NCI-H2227 (cell line): ENCODE data around the gene USP34.
"Not testable (repeated sequence)": the region's sequence is repeated elsewhere in the genome, so short reads cannot be mapped to it uniquely, and the experiment has no call there.

ENCODE experiments used
- DNase-seq: peaks from one replicate; lab custom pipeline; 2025; ENCODE audit not compliant: unreplicated experiment; lab: John Stamatoyannopoulos, UW

USP34 gene

GRCh38 chr2:61470965-61471904 lies at the start of gene USP34:
USP34 (minus strand) TSS chr2:61471087; CDS start chr2:61470692, 395 bp downstream.
- DNase-seq = peak; percentile 99

- no peak for DNase-seq
These were observed 49.4 kb upstream of the USP34 start for GRCh38 chr2:61520261-61520660.

- no peak for DNase-seq
These were observed 42.0 kb upstream of the USP34 start for GRCh38 chr2:61512768-61513398.

- no peak for DNase-seq
These were observed 40.1 kb upstream of the USP34 start for GRCh38 chr2:61510674-61511671.

- DNase-seq = no peak
These were observed 34.1 kb upstream of the USP34 start for GRCh38 chr2:61504949-61505348.

- DNase-seq = no peak
These were observed 28.2 kb upstream of the USP34 start for GRCh38 chr2:61499060-61499459.

GRCh38 chr2:61493523-61493942 lies 22.6 kb upstream of the USP34 start:
- no peak for DNase-seq

GRCh38 chr2:61492476-61492875 lies 21.6 kb upstream of the USP34 start:
- no peak for DNase-seq

GRCh38 chr2:61485281-61485680 lies 14.4 kb upstream of the USP34 start:
- no peak for DNase-seq

GRCh38 chr2:61478086-61478485 lies 7.2 kb upstream of the USP34 start:
- no peak for DNase-seq

- DNase-seq = not testable (repeated sequence)
These were observed 6.2 kb upstream of the USP34 start for GRCh38 chr2:61476929-61477589.

GRCh38 chr2:61471905-61472805 lies 1.3 kb upstream of the USP34 start:
- peak; percentile 42 for DNase-seq

- DNase-seq = peak; percentile 95
These were observed 550 bp downstream of the USP34 start for GRCh38 chr2:61470122-61470951.

GRCh38 chr2:61469424-61470121 lies 1.3 kb downstream of the USP34 start:
- DNase-seq = no peak

GRCh38 chr2:61468231-61468630 lies 2.7 kb downstream of the USP34 start:
- not testable (repeated sequence) for DNase-seq

- no peak for DNase-seq
These were observed 5.8 kb downstream of the USP34 start for GRCh38 chr2:61465045-61465444.

GRCh38 chr2:61463769-61464475 lies 7.0 kb downstream of the USP34 start:
- DNase-seq = no peak
